GM12878 (cell line): ENCODE data around the gene EIF2D. TPM values are rescaled to one million over a fixed set of nuclear protein-coding genes. Genes with fewer than 3 reads are reported as not detected.

Source experiments
- ATAC-seq: fragments of 200-7000 bp; cut with Tn5 transposase; 3 replicates; pipeline ENCODE4 v1.9.1; 2020; ENCODE audit warnings: mild to moderate bottlenecking, moderate library complexity
- BruUV-seq: library from RNA; stranded (reverse); fragments of 400-500 nt; replicated peaks from 2 replicates; lab custom pipeline; 2021; lab: Mats Ljungman, UMichigan
- CTCF ChIA-PET: fragments of 300-600 bp; sonication (Branson Sonifier 250); formaldehyde crosslinking; extraction: SDS; loops from one replicate; lab custom pipeline; 2021; ENCODE audit warnings: inconsistent platforms; lab: Yijun Ruan, JAX
- POLR2A ChIA-PET: fragments of 350-600 bp; formaldehyde crosslinking; extraction: SDS; loops from one replicate; lab custom pipeline; 2021; ENCODE audit warnings: inconsistent platforms; lab: Charles Lee
- RAD21 ChIA-PET: fragments of 300-600 bp; sonication (Branson Sonifier 250); formaldehyde crosslinking; loops from one replicate; lab custom pipeline; 2023; ENCODE audit warnings: antibody characterized with exemption; ENCODE audit not compliant: unreplicated experiment; lab: Charles Lee
- SMC1A ChIA-PET: fragments of 300-600 bp; sonication (Branson Sonifier 250); formaldehyde crosslinking; loops from one replicate; lab custom pipeline; 2023; ENCODE audit not compliant: unreplicated experiment, uncharacterized antibody; lab: Charles Lee
- DNase-seq: peaks from one replicate; pipeline ENCODE4 v3.0.0-alpha.2; 2011; ENCODE audit warnings: low read depth, low spot score
- FAIRE-seq: peaks from 3 replicates; lab custom pipeline; 2011; peaks lifted over from hg19 to GRCh38; lab: Jason Lieb, UNC
- H2AFZ ChIP-seq: 2 replicates; pipeline ENCODE4 v1.6.0; 2011; ENCODE audit warnings: low read depth, low read length, control low read depth; ENCODE audit not compliant: control insufficient read depth
- H3K27ac ChIP-seq: 2 replicates; pipeline ENCODE4 v1.5.1; 2011; ENCODE audit warnings: control low read depth; ENCODE audit not compliant: control insufficient read depth, insufficient read depth
- H3K27me3 ChIP-seq, 2 experiments: replicated peaks in 1 of 2; 2 replicates each; pipeline versions ENCODE4 v1.6.0 to v1.6.1; 2011; ENCODE audit warnings: low read length in 1 of 2; ENCODE audit not compliant: control insufficient read depth in 2 of 2, insufficient read depth in 2 of 2
- H3K36me3 ChIP-seq, 2 experiments: 2 replicates each; pipeline ENCODE4 v1.5.1; 2011; ENCODE audit warnings: low read length in 1 of 2; ENCODE audit not compliant: control insufficient read depth in 2 of 2, insufficient read depth in 2 of 2
- H3K4me1 ChIP-seq: 2 replicates; pipeline ENCODE4 v1.6.1; 2011; ENCODE audit warnings: mild to moderate bottlenecking, low read length, moderate library complexity, mixed read lengths; ENCODE audit not compliant: control insufficient read depth, insufficient read depth
- H3K4me2 ChIP-seq: 2 replicates; pipeline ENCODE4 v1.6.0; 2011; ENCODE audit warnings: control low read depth; ENCODE audit not compliant: control insufficient read depth, insufficient read depth
- H3K4me3 ChIP-seq: fragments of 200-600 bp; sonication (generic); 2 replicates; pipeline ENCODE4 v1.5.1; 2016
- H3K79me2 ChIP-seq: 2 replicates; pipeline ENCODE4 v1.6.0; 2011; ENCODE audit warnings: low read length; ENCODE audit not compliant: control insufficient read depth, insufficient read depth
- H3K9ac ChIP-seq: 2 replicates; pipeline ENCODE4 v1.8.0; 2011; ENCODE audit warnings: low read length, control low read depth, mixed read lengths; ENCODE audit not compliant: control insufficient read depth, insufficient read depth
- H3K9me3 ChIP-seq: replicated peaks from 3 replicates; pipeline ENCODE4 v1.5.1; 2011; ENCODE audit warnings: mild to moderate bottlenecking, low read length; ENCODE audit not compliant: control insufficient read depth, insufficient read depth
- H4K20me1 ChIP-seq: 2 replicates; pipeline ENCODE4 v1.6.0; 2011; ENCODE audit not compliant: control insufficient read depth, insufficient read depth
- IKZF2 ChIP-seq, 2 experiments: fragments of 450-650 bp; IDR thresholded peaks; 2 replicates each; pipeline ENCODE4 v1.6.1; 2017; ENCODE audit warnings: mild to moderate bottlenecking in 2 of 2, moderate library complexity in 2 of 2
- MTA3 ChIP-seq: IDR thresholded peaks from 2 replicates; pipeline ENCODE4 v1.6.1; 2012; ENCODE audit warnings: low read length, inconsistent platforms, borderline replicate concordance
- NR2F1 ChIP-seq: fragments of 450-650 bp; conservative IDR thresholded peaks from 2 replicates; pipeline ENCODE4 v1.6.1; 2017; ENCODE audit warnings: mild to moderate bottlenecking
- PAX5 ChIP-seq: IDR thresholded peaks from 2 replicates; pipeline ENCODE4 v1.6.1; 2011; ENCODE audit warnings: low read depth, low read length, borderline replicate concordance
- POLR2A ChIP-seq: IDR thresholded peaks from 2 replicates; pipeline ENCODE4 v1.6.1; 2011; ENCODE audit warnings: low read depth, mild to moderate bottlenecking, low read length
- POU2F2 ChIP-seq: IDR thresholded peaks from 3 replicates; pipeline ENCODE4 v1.6.1; 2011; ENCODE audit warnings: low read depth, mild to moderate bottlenecking, low read length, borderline replicate concordance
- RAD21 ChIP-seq: IDR thresholded peaks from 2 replicates; pipeline ENCODE4 v1.6.1; 2011; ENCODE audit warnings: mild to moderate bottlenecking, low read depth, low read length, moderate library complexity; ENCODE audit not compliant: insufficient read depth
- RB1 ChIP-seq: fragments of 450-650 bp; formaldehyde crosslinking; IDR thresholded peaks from 2 replicates; pipeline ENCODE4 v1.6.1; 2017; ENCODE audit warnings: mild to moderate bottlenecking, borderline replicate concordance
- RUNX3 ChIP-seq: IDR thresholded peaks from 2 replicates; pipeline ENCODE4 v1.6.1; 2012; ENCODE audit warnings: low read length, inconsistent platforms
- SMC3 ChIP-seq: IDR thresholded peaks from 2 replicates; pipeline ENCODE4 v1.6.1; 2011; ENCODE audit warnings: low read length, improper control_type of control experiment, borderline replicate concordance
- SPI1 ChIP-seq: IDR thresholded peaks from 2 replicates; pipeline ENCODE4 v1.6.1; 2011; ENCODE audit warnings: low read depth, mild to moderate bottlenecking, low read length, moderate library complexity, borderline replicate concordance; ENCODE audit not compliant: insufficient read depth
- STAT3 ChIP-seq: IDR thresholded peaks from 2 replicates; pipeline ENCODE4 v1.6.1; 2011; ENCODE audit warnings: low read depth, low read length, improper control_type of control experiment
- SUZ12 ChIP-seq: fragments of 200-600 bp; sonication (generic); IDR thresholded peaks from one replicate; pipeline ENCODE4 v1.6.1; 2018; ENCODE audit warnings: antibody characterized with exemption, mild to moderate bottlenecking; ENCODE audit not compliant: unreplicated experiment
- TCF12 ChIP-seq: IDR thresholded peaks from 2 replicates; pipeline ENCODE4 v1.6.1; 2011; ENCODE audit warnings: low read depth, mild to moderate bottlenecking, low read length
- TCF3 ChIP-seq: IDR thresholded peaks from 2 replicates; pipeline ENCODE4 v1.6.1; 2012; ENCODE audit warnings: low read depth, mild to moderate bottlenecking, low read length, borderline replicate concordance; ENCODE audit not compliant: insufficient read depth
- WRNIP1 ChIP-seq: IDR thresholded peaks from 2 replicates; pipeline ENCODE4 v1.6.1; 2011; ENCODE audit warnings: low read depth, low read length, improper control_type of control experiment, borderline replicate concordance
- WGBS: methylation state at CpG from one replicate; pipeline ENCODE4 v1.1.6; 2016; ENCODE audit warnings: low lambda C conversion rate; ENCODE audit not compliant: insufficient replicate concordance, insufficient coverage; ENCODE audit errors: missing lambda C conversion rate; 5-methylcytosine and 5-hydroxymethylcytosine counted together
- in situ Hi-C: fragments of 300-500 bp; cut with MboI; formaldehyde crosslinking; loops from 9 replicates; pipeline ENCODE4 v1.14.3; 2018; ENCODE audit warnings: mixed read lengths
- intact Hi-C: fragments of 100-400 bp; cut with micrococcal nuclease; formaldehyde crosslinking; loops from one replicate; pipeline ENCODE4 v1.14.2; 2022; ENCODE audit not compliant: unreplicated experiment
- polyA plus RNA-seq, 11 experiments: library from polyadenylated mRNA; depleted of rRNA in 4 of 11; unstranded in 6 of 11; stranded (reverse) in 5 of 11; fragments of >200 nt; fragmentation: Nextera tagmentation in 4 of 11; fragmentation: Illumina TruSeq in 1 of 11; extraction: Ambion mirVana in 4 of 11; extraction: Trizol in 1 of 11; gene quantifications; 1 replicate in 1 of 11; 2 replicates in 10 of 11; pipeline versions ENCODE4 v1.2.1 to v1.2.3, GENCODE V29; 2011 to 2016; ENCODE audit warnings: inconsistent platforms in 2 of 11, missing spikeins in 2 of 11, low read depth in 1 of 11
- total RNA-seq, 4 experiments: library from RNA; depleted of rRNA in 3 of 4; stranded (reverse); fragments of >200 nt in 3 of 4; fragmentation: Illumina TruSeq in 1 of 4; extraction: Trizol in 1 of 4; gene quantifications; 2 replicates each; pipeline versions ENCODE4 v1.2.1 to v1.2.3, GENCODE V29; 2013 to 2021
- TF ChIP-seq, protein P1 (sequence below), 3 experiments: IDR thresholded peaks in 2 of 3; conservative IDR thresholded peaks in 1 of 3; 2 replicates each; pipeline ENCODE4 v1.5.1; 2011; ENCODE audit warnings: low read depth in 3 of 3, low read length in 3 of 3, mild to moderate bottlenecking in 3 of 3, control low read depth in 2 of 3, moderate library complexity in 2 of 3, inconsistent platforms in 1 of 3, mixed read lengths in 1 of 3; ENCODE audit not compliant: control insufficient read depth in 2 of 3, insufficient read depth in 1 of 3; ENCODE audit errors: extremely low read depth in 1 of 3
- TF ChIP-seq, protein P2 (sequence below): IDR thresholded peaks from 2 replicates; pipeline ENCODE4 v1.6.1; 2011; ENCODE audit warnings: low read depth, mild to moderate bottlenecking, low read length, moderate library complexity, borderline replicate concordance; ENCODE audit errors: extremely low read depth
- TF ChIP-seq, protein P3 (sequence below): fragments of 450-650 bp; IDR thresholded peaks from 2 replicates; pipeline ENCODE4 v1.6.1; 2017; ENCODE audit warnings: low read depth, mild to moderate bottlenecking, moderate library complexity

The EIF2D gene
- total and polyA plus RNA-seq, 10 of the 15 experiments (the other 5 are each of a cell fraction or from before 2014, with no cell fraction given), result 65.2 to 133 (median 79.0) TPM

GRCh38 chr1:206634365-206635079 lies 22.3 kb upstream of the EIF2D start:
- intact Hi-C loops, result loop anchor here (1.0 to 10.0 kb wide), 6 partner anchors 22 to 348 kb away; partner anchors contain the start of gene EIF2D
- Histone ChIP-seq H3K9ac (peak overlapping the region; percentile 76), H2AFZ (peak overlapping the region; percentile 92), H3K4me2 (peak overlapping the region; percentile 99), H3K27ac (peak overlapping the region; percentile 62), H3K4me1 (peaks cover 26% of the 10 kb centered on the region), H3K27me3 (no peaks in the 10 kb centered on the region), H4K20me1 (no peaks in the 10 kb centered on the region), H3K36me3 (no peaks in the 10 kb centered on the region), H3K79me2 (peaks cover 18% of the 10 kb centered on the region), H3K4me3 (peak overlapping the region; percentile 94; the same call in 1 of the 2 replicates), H3K9me3 (no peaks in the 10 kb centered on the region)
- TSS peak; percentile 92 for BruUV-seq
- CTCF ChIA-PET, result interaction anchor here (0.7 to 19.1 kb wide), 32 partner anchors 10 to 347 kb away, joined by 3 to 1150 read pairs (median 5); partner anchors contain the start of genes EIF2D, FCMR and IKBKE
- ATAC-seq, result peak; percentile 37
- POLR2A ChIA-PET, result interaction anchor here (0.7 to 7.5 kb wide), 17 partner anchors 14 to 285 kb away, joined by 3 to 92 read pairs (median 5); partner anchors contain the start of genes EIF2D, IKBKE and RASSF5
- SMC1A ChIA-PET, result interaction anchor here (0.7 to 10.6 kb wide), 34 partner anchors 10 to 347 kb away, joined by 3 to 301 read pairs (median 4); partner anchors contain the start of genes EIF2D and FCMR
- DNase-seq, result no peak
- FAIRE-seq, result peak; percentile 79
- RAD21 ChIA-PET, result interaction anchor here (0.8 to 8.7 kb wide), 29 partner anchors 12 to 348 kb away, joined by 3 to 207 read pairs (median 6); partner anchors contain the start of genes EIF2D, FCMR, IKBKE and RASSF5
- in situ Hi-C loops, result no loop called here
- 5% methylated on average over 26 of the region's 26 CpGs for WGBS
- TF ChIP-seq RUNX3, result 0 out of 2 replicates have a peak, but pooled peaks have one; percentile 9
- no peak for TF ChIP-seq PAX5
- TF ChIP-seq MTA3, result no peak; the same call in 1 of the 2 replicates
- 0 out of 2 replicates have a peak, but pooled peaks have one; percentile 4 for TF ChIP-seq RB1
- TF ChIP-seq TCF12, result no peak
- TF ChIP-seq WRNIP1, result 0 out of 2 replicates have a peak, but pooled peaks have one; percentile 68
- 0 out of 4 replicates have a peak, but pooled peaks of 1 of the 2 experiments have one; percentile 30 for TF ChIP-seq IKZF2 (IDR thresholded peaks at IDR 0.05)
- TF ChIP-seq SUZ12, result no peak
- no peak for TF ChIP-seq NR2F1
- peak; percentile 71 for TF ChIP-seq RAD21
- TF ChIP-seq, protein P1, sequence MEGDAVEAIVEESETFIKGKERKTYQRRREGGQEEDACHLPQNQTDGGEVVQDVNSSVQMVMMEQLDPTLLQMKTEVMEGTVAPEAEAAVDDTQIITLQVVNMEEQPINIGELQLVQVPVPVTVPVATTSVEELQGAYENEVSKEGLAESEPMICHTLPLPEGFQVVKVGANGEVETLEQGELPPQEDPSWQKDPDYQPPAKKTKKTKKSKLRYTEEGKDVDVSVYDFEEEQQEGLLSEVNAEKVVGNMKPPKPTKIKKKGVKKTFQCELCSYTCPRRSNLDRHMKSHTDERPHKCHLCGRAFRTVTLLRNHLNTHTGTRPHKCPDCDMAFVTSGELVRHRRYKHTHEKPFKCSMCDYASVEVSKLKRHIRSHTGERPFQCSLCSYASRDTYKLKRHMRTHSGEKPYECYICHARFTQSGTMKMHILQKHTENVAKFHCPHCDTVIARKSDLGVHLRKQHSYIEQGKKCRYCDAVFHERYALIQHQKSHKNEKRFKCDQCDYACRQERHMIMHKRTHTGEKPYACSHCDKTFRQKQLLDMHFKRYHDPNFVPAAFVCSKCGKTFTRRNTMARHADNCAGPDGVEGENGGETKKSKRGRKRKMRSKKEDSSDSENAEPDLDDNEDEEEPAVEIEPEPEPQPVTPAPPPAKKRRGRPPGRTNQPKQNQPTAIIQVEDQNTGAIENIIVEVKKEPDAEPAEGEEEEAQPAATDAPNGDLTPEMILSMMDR (IDR thresholded peaks at IDR 0.05 in 2 of 3, conservative IDR thresholded peaks at IDR 0.05 in 1 of 3; ENCODE audit: control insufficient read depth in 2 of 3, extremely low read depth in 1 of 3, insufficient read depth in 1 of 3, low read depth in 3 of 3, low read length in 3 of 3), result peak; percentile 79 to 86 (median 81)
- peak; percentile 77; the same call in 1 of the 2 replicates for TF ChIP-seq SMC3
- 0 out of 3 replicates have a peak, but pooled peaks have one; percentile 23 for TF ChIP-seq POU2F2
- 0 out of 2 replicates have a peak, but pooled peaks have one; percentile 8 for TF ChIP-seq SPI1
- no peak for TF ChIP-seq TCF3
- TF ChIP-seq, protein P2, sequence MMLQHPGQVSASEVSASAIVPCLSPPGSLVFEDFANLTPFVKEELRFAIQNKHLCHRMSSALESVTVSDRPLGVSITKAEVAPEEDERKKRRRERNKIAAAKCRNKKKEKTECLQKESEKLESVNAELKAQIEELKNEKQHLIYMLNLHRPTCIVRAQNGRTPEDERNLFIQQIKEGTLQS, result no peak
- no peak for TF ChIP-seq STAT3
- TF ChIP-seq POLR2A, result no peak
- TF ChIP-seq, protein P3, sequence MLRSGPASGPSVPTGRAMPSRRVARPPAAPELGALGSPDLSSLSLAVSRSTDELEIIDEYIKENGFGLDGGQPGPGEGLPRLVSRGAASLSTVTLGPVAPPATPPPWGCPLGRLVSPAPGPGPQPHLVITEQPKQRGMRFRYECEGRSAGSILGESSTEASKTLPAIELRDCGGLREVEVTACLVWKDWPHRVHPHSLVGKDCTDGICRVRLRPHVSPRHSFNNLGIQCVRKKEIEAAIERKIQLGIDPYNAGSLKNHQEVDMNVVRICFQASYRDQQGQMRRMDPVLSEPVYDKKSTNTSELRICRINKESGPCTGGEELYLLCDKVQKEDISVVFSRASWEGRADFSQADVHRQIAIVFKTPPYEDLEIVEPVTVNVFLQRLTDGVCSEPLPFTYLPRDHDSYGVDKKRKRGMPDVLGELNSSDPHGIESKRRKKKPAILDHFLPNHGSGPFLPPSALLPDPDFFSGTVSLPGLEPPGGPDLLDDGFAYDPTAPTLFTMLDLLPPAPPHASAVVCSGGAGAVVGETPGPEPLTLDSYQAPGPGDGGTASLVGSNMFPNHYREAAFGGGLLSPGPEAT, result peak; percentile 21; the same call in 1 of the 2 replicates
